Fibroblast of mammary gland (primary cell): ENCODE measurements around the gene PFKL.
A peak's percentile ranks its signal among the peaks of the same experiment; 100 is the strongest.
"Not testable (repeated sequence)": the region's sequence is repeated elsewhere in the genome, so short reads cannot be mapped to it uniquely, and the experiment has no call there.

ENCODE experiments used
- DNase-seq: peaks from one replicate; pipeline ENCODE4 v3.0.0-alpha.2; 2010; ENCODE audit warnings: low read depth
- H3K4me3 ChIP-seq: 2 replicates; pipeline ENCODE4 v1.5.1; 2011; ENCODE audit warnings: low read depth, mild to moderate bottlenecking, low read length, moderate library complexity; ENCODE audit not compliant: control insufficient read depth
- CTCF ChIP-seq: conservative IDR thresholded peaks from 2 replicates; pipeline ENCODE4 v1.5.1; 2011; ENCODE audit warnings: low read depth, low read length, inconsistent platforms; ENCODE audit not compliant: control insufficient read depth, insufficient read depth

Gene PFKL

GRCh38 chr21:44300262-44300959, 558 bp downstream of the PFKL start:
- DNase-seq = peak; percentile 19
- peak overlapping the region; percentile 62 for H3K4me3 ChIP-seq
- no peak for TF ChIP-seq CTCF

GRCh38 chr21:44301141-44301540, 1.3 kb downstream of the PFKL start:
- DNase-seq = no peak
- peak overlapping the region; percentile 62 for H3K4me3 ChIP-seq
- no peak for TF ChIP-seq CTCF

GRCh38 chr21:44301961-44302406, 2.1 kb downstream of the PFKL start:
- DNase-seq = no peak
- H3K4me3 ChIP-seq = no peak overlapping the region
- TF ChIP-seq CTCF = no peak

- DNase-seq = not testable (repeated sequence)
Observed at GRCh38 chr21:44302573-44303401, 2.9 kb downstream of the PFKL start.

DNA sequence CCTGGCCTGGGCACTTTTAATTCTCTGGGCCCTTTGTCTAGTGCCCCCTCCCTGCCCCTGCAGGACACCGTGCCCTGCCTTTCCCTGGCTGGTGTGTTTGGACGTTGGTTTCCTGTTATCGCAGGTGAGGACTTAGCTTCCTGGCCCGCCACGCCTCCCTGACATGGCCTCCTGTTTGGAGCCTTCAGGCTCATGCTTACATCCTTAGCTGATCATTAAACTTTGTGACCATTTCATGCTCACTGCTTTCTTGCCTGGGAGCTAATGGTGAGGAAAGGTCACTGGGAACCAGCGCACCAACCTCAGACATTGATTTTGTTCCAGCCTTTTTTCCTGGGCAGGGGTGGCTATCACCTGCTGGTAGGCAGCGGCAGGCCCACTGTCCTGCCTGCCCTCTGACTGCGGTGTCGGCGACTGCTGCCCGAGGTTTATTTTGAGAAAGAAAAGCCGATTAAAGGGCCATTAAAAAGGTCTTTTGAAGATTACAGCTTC, 3.7 kb downstream of the PFKL start:
- no peak for DNase-seq
- H3K4me3 ChIP-seq = no peak overlapping the region

More at GRCh38 chr21:44302573-44303401, 2.9 kb downstream of the PFKL start:
- H3K4me3 ChIP-seq = not testable (repeated sequence)

GRCh38 chr21:44304011-44304616, 4.3 kb downstream of the PFKL start:
- H3K4me3 ChIP-seq = no peak overlapping the region
- TF ChIP-seq CTCF = no peak
- no peak for DNase-seq

More for the DNA sequence above, 3.7 kb downstream of the PFKL start:
- no peak for TF ChIP-seq CTCF

- peak; percentile 38 for DNase-seq
- no peak overlapping the region for H3K4me3 ChIP-seq
- peak; percentile 57 for TF ChIP-seq CTCF
Observed at GRCh38 chr21:44304877-44305293, 5.0 kb downstream of the PFKL start.
